ENCODE results near the gene KMT2E.
A peak's percentile ranks its signal among the peaks of the same experiment; 100 is the strongest.

Gene KMT2E

DNA sequence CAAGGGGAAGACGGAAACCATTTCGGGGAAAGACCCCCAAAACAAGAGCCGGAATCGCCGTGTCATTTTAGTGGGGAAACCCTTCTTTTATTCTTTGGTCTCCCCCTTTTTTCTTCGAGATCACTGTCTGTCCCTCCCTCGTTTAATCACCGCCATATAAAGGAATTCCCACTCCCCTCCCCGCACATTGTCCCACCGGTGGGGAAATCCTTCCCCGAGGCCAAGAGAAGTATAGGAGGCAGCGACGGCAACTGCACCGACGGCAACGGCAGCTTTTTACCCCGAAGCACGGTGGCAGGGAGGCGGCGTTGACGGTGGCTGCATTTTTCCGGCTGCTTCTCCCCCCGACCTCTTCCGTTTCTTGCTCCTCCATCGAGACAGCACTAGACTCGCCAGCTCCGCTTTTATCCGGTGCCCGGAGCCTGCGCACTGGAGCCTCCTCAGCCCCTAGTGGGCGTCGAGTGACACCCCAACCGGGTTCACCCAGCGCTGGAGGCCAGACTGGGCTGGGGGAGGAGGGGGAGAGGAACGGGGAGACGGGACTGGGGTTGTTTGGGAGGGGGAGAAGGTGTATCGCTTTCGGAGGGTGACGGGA is 687 bp upstream of the KMT2E start:
- TF ChIP-seq, protein P1, sequence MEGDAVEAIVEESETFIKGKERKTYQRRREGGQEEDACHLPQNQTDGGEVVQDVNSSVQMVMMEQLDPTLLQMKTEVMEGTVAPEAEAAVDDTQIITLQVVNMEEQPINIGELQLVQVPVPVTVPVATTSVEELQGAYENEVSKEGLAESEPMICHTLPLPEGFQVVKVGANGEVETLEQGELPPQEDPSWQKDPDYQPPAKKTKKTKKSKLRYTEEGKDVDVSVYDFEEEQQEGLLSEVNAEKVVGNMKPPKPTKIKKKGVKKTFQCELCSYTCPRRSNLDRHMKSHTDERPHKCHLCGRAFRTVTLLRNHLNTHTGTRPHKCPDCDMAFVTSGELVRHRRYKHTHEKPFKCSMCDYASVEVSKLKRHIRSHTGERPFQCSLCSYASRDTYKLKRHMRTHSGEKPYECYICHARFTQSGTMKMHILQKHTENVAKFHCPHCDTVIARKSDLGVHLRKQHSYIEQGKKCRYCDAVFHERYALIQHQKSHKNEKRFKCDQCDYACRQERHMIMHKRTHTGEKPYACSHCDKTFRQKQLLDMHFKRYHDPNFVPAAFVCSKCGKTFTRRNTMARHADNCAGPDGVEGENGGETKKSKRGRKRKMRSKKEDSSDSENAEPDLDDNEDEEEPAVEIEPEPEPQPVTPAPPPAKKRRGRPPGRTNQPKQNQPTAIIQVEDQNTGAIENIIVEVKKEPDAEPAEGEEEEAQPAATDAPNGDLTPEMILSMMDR (IDR thresholded peaks at IDR 0.05): peak; percentile 48 to 67
- Histone ChIP-seq H3K27ac (peak overlapping the region; percentile 99 to 100), H3K36me3 (no peaks in the 10 kb centered on the region), H3K4me3 (peak overlapping the region; percentile 76 to 82), H3K4me1 (peaks cover 0 to 27% (median 3%) of the 10 kb centered on the region in 4 donors), H3K27me3 (no peaks in the 10 kb centered on the region), H3K9me3 (no peaks in the 10 kb centered on the region)
- intact Hi-C loops (cut with DNase I; ENCODE audit: low total_unique reads): no loop called here
- DNase-seq: peak; percentile 94 to 97

DNA sequence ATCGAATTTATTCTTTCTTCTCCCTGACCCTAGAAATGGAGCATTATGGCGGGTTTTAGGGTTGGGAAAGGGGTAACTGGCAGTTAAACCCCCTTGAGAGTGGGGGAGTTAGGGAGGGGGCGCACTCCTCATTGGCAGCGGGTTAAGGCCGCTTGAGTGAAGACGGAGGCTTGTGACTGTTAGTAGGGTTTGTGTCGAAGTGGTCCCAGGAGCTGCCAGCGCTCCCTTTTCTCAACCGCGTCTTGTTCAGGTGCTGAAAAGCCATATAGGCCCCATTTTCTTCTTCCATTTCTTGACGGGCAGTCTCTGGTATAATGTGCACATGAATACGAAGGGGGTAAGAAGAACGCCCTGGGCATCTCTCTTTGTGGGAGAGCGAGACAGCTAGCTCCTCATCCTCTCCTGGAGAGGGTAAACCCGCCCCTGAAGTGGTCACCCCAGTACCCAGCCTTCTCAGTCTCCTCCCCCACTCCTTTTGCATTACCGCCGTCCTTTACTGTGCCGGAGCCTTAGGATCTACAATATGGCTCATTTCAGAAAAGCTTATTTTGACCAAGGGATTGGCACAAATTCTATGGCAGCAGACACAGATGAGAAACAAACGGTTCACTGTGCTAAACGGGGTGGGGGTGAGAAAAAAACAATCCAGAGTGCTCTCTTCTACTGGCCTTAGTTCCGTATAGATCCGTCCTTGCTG is 836 bp downstream of the KMT2E start:
- DNase-seq: peak; percentile 74 to 78
- intact Hi-C loops (cut with DNase I; ENCODE audit: low total_unique reads): no loop called here
- peaks cover 0 to 29% (median 7%) of the 10 kb centered on the region in 4 donors for H3K4me1 ChIP-seq

DNA sequence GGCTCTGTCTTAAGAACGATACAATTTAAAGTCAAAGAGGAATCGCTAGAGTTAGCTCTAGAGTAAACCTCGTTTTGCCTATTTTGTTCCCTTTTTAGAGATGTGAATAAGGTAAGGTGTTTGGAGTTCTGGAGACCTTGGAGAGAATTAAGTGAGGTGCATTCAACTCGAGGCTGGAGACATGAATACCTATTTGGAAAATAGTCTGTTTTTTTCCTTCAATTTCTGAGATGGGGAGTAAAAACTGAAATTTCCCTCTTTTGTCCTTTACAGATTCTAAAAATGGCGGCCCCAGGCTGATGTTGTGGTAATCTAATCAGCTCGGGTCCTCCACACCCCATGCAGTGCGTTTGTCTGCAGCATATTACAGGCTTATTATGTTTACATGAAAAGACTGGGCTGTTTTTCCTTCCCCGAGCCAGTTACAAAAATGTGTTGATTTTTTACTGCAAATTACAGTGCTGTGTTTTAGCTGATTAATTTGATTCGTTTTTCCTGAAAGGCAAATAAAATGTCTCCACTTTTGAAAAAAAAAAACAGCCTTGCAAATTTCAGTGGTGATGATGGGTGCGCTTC is 1.5 kb downstream of the KMT2E start:
- peaks cover 0 to 29% (median 10%) of the 10 kb centered on the region in 4 donors for H3K4me1 ChIP-seq

More for the DNA sequence above, 836 bp downstream of the KMT2E start:
- Histone ChIP-seq H3K9me3 (no peaks in the 10 kb centered on the region), H3K36me3 (no peaks in the 10 kb centered on the region), H3K27me3 (no peaks in the 10 kb centered on the region), H3K4me3 (peak overlapping the region; percentile 76 to 82), H3K27ac (peak overlapping the region; percentile 99 to 100)
- TF ChIP-seq, protein P1 (IDR thresholded peaks at IDR 0.05): no peak

DNA sequence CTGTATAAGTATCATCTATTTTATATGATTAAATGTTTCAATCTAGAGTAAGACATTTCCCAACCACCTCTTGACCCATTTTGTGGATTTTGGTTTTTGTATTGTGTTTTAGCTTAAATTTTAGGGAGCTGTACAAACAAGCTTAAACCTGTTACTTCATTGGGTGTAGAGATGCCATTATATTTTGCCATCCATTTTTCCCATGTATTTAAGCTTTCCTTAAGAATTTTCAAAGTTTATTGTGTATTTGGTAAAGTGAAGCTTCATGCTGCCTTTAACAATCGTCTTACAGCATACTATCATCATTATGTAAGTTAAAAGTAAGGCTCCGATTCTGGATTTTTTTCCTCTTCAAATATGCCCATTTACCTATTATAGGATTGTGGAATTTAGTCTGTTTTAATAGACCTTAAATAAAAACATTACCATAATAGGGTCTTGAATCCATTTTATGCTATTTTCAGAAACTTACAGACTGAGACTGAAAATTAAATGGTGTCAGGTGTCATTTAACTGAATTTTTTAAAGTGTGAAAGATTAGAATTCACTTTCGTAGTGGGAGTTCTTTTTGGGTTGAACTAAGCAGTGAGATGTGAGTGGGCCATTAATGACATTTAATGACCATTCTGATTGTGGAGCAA is 2.2 kb downstream of the KMT2E start:
- intact Hi-C loops (cut with DNase I; ENCODE audit: low total_unique reads): no loop called here
- DNase-seq: no peak
- Histone ChIP-seq H3K27me3 (no peaks in the 10 kb centered on the region), H3K4me3 (peak overlapping the region; percentile 76 to 82), H3K27ac (peak overlapping the region; percentile 99 to 100), H3K4me1 (peaks cover 0 to 31% (median 14%) of the 10 kb centered on the region in 4 donors), H3K9me3 (no peaks in the 10 kb centered on the region), H3K36me3 (no peaks in the 10 kb centered on the region)
- TF ChIP-seq, protein P1 (IDR thresholded peaks at IDR 0.05): no peak

More for the DNA sequence above, 1.5 kb downstream of the KMT2E start:
- no peaks in the 10 kb centered on the region for H3K36me3 ChIP-seq
- TF ChIP-seq, protein P1 (IDR thresholded peaks at IDR 0.05): no peak
- peak overlapping the region; percentile 99 to 100 for H3K27ac ChIP-seq
- H3K4me3 ChIP-seq: peak overlapping the region; percentile 76 to 82
- DNase-seq: no peak
- no peaks in the 10 kb centered on the region for H3K9me3 ChIP-seq
- intact Hi-C loops (cut with DNase I; ENCODE audit: low total_unique reads): no loop called here
- H3K27me3 ChIP-seq: no peaks in the 10 kb centered on the region

DNA sequence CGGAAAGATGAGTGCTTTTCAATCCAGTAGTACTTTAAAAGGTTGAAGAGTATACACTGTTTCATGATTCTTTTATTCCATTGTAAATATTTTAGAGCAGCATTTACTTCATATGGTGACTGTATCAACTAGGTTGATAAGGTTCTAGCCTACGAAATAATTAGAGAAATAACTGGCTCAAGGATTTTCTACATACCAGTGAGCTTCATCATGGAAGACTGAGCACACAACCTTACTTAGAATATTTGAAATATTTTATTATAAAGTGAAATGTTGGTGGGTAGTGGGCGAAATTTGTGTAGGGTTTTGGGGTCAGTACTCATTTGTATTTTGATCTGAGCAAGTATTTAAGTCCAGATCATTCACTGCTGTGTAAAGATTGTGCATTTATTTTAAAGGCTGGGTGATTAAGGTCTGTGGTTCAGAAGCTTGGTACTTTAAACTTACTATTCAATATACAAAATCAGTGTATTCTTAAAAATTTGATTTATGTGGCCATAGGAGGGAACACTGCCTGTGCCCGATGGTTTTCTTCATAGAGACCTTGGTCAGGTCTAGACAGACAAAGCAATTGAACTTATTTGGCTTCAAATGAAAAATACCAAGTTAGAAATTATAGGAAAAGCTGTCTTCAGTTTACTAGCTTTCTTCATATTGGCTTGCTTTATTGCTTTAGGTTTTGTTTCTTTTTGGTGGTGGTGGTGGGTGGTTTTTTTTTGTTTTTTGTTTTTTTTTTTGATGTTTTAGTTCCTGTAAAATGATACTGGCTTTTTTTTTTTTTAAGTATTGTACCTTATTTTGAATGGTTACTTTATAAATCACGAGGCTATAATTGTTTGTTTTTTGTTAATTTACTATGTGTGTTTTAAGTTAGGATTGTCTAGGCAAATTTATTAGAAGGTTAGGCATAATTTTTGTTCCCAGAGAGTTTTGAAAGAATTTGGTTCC is 3.0 kb downstream of the KMT2E start:
- Histone ChIP-seq H3K9me3 (no peaks in the 10 kb centered on the region), H3K36me3 (no peaks in the 10 kb centered on the region), H3K4me1 (peaks cover 0 to 38% (median 19%) of the 10 kb centered on the region in 4 donors), H3K27me3 (no peaks in the 10 kb centered on the region), H3K4me3 (peak overlapping the region; percentile 76 to 82), H3K27ac (peak overlapping the region; percentile 99 to 100)
- TF ChIP-seq, protein P1 (IDR thresholded peaks at IDR 0.05): no peak
- no peak for DNase-seq
- intact Hi-C loops (cut with DNase I; ENCODE audit: low total_unique reads): no loop called here
